ENCODE results near the gene CGRRF1. TPM values are rescaled to one million over a fixed set of nuclear protein-coding genes. Genes with fewer than 3 reads are reported as not detected.

Gene CGRRF1
- total and polyA plus RNA-seq, 4 experiments from 2014 or later = 21.8 to 60.7 (median 24.8) TPM

- peaks cover 2 to 3% of the 10 kb centered on the region in 2 donors for H3K9me3 ChIP-seq (ENCODE audit: control insufficient read depth in 1 of 2, low read length in 2 of 2)
- Mint-ChIP-seq H3K4me3 (peak overlapping the region in 1 of 8 donors; percentile 20), H3K9me3 (peaks cover 0 to 25% (median 15%) of the 10 kb centered on the region in 8 donors), H3K4me1 (peaks cover 3 to 19% (median 5%) of the 10 kb centered on the region in 4 donors), H3K27me3 (peaks cover 0 to 1% of the 10 kb centered on the region in 2 donors), H3K36me3 (peaks cover 10 to 18% of the 10 kb centered on the region in 2 donors), H3K27ac (peak overlapping the region in 1 of 7 donors; percentile 7)
- H3K4me1 ChIP-seq (ENCODE audit: insufficient read depth, low read length) = peaks cover 6% of the 10 kb centered on the region
- no peak overlapping the region for H3K27ac ChIP-seq (ENCODE audit: low read depth, low read length)
- H3K27me3 ChIP-seq (ENCODE audit: insufficient read depth, low read length) = no peaks in the 10 kb centered on the region
- DNase-seq = no peak
- ChIA-PET POLR2A (ENCODE audit: partially characterized antibody) (no interaction called here), CTCF (ENCODE audit: partially characterized antibody) (interaction anchor here (8.5 kb wide), 1 partner anchor 205 kb away, joined by 245 read pairs; no protein-coding TSS in a partner anchor)
- H3K4me3 ChIP-seq (ENCODE audit: low read length in 2 of 2) = no peak overlapping the region
- no peaks in the 10 kb centered on the region for H3K36me3 ChIP-seq (ENCODE audit: insufficient read depth, low read length)
- intact Hi-C loops (cut with micrococcal nuclease) = no loop called here
Measured at GRCh38 chr14:54570047-54570446, 60.3 kb downstream of the CGRRF1 start.

GRCh38 chr14:54570631-54571415, 61.1 kb downstream of the CGRRF1 start:
- CTCF ChIA-PET (ENCODE audit: partially characterized antibody) = no interaction called here
- Mint-ChIP-seq H3K27ac (no peak overlapping the region), H3K4me1 (peaks cover 3 to 16% (median 5%) of the 10 kb centered on the region in 4 donors), H3K4me3 (peak overlapping the region in 1 of 8 donors; percentile 20), H3K9me3 (peaks cover 0 to 25% (median 15%) of the 10 kb centered on the region in 8 donors), H3K36me3 (peaks cover 8 to 18% of the 10 kb centered on the region in 2 donors), H3K27me3 (peaks cover 0 to 1% of the 10 kb centered on the region in 2 donors)
- no peak for DNase-seq
- no peak overlapping the region for H3K27ac ChIP-seq (ENCODE audit: low read depth, low read length)
- H3K4me1 ChIP-seq (ENCODE audit: insufficient read depth, low read length) = peaks cover 5% of the 10 kb centered on the region
- POLR2A ChIA-PET (ENCODE audit: partially characterized antibody) = no interaction called here
- peaks cover 2 to 3% of the 10 kb centered on the region in 2 donors for H3K9me3 ChIP-seq (ENCODE audit: control insufficient read depth in 1 of 2, low read length in 2 of 2)
- H3K36me3 ChIP-seq (ENCODE audit: insufficient read depth, low read length) = no peaks in the 10 kb centered on the region
- H3K4me3 ChIP-seq (ENCODE audit: low read length in 2 of 2) = no peak overlapping the region
- intact Hi-C loops (cut with micrococcal nuclease) = no loop called here
- H3K27me3 ChIP-seq (ENCODE audit: insufficient read depth, low read length) = no peaks in the 10 kb centered on the region

GRCh38 chr14:54572316-54572715, 62.6 kb downstream of the CGRRF1 start:
- Histone ChIP-seq H3K4me3 (ENCODE audit: low read length in 2 of 2) (no peak overlapping the region), H3K27ac (ENCODE audit: low read depth, low read length) (no peak overlapping the region), H3K36me3 (ENCODE audit: insufficient read depth, low read length) (no peaks in the 10 kb centered on the region), H3K27me3 (ENCODE audit: insufficient read depth, low read length) (no peaks in the 10 kb centered on the region), H3K4me1 (ENCODE audit: insufficient read depth, low read length) (peaks cover 5% of the 10 kb centered on the region), H3K9me3 (ENCODE audit: control insufficient read depth in 1 of 2, low read length in 2 of 2) (peaks cover 2 to 3% of the 10 kb centered on the region in 2 donors)
- Mint-ChIP-seq H3K36me3 (peaks cover 5 to 18% of the 10 kb centered on the region in 2 donors), H3K27me3 (peaks cover 1 to 4% of the 10 kb centered on the region in 2 donors), H3K4me1 (peaks cover 2 to 12% (median 5%) of the 10 kb centered on the region in 4 donors), H3K27ac (no peak overlapping the region), H3K9me3 (peaks cover 0 to 25% (median 15%) of the 10 kb centered on the region in 8 donors), H3K4me3 (no peak overlapping the region)
- intact Hi-C loops (cut with micrococcal nuclease) = no loop called here
- ChIA-PET CTCF (ENCODE audit: partially characterized antibody) (interaction anchor here (0.9 kb wide), 1 partner anchor 203 kb away, joined by 3 read pairs; no protein-coding TSS in a partner anchor), POLR2A (ENCODE audit: partially characterized antibody) (no interaction called here)
- DNase-seq = peak in 2 of 5 donors; percentile 2 to 9

GRCh38 chr14:54574528-54574927, 64.8 kb downstream of the CGRRF1 start:
- POLR2A ChIA-PET (ENCODE audit: partially characterized antibody) = no interaction called here
- H3K4me1 Mint-ChIP-seq = no peaks in the 10 kb centered on the region

GRCh38 chr14:54577494-54577893, 67.8 kb downstream of the CGRRF1 start:
- no peak overlapping the region for H3K27ac Mint-ChIP-seq
- intact Hi-C loops (cut with micrococcal nuclease) = no loop called here
- peaks cover 0 to 10% of the 10 kb centered on the region in 2 donors for H3K36me3 Mint-ChIP-seq
- no peak overlapping the region for H3K27ac ChIP-seq (ENCODE audit: low read depth, low read length)
- no peaks in the 10 kb centered on the region for H3K27me3 ChIP-seq (ENCODE audit: insufficient read depth, low read length)
- H3K4me1 Mint-ChIP-seq = no peaks in the 10 kb centered on the region
- no peak overlapping the region for H3K4me3 ChIP-seq (ENCODE audit: low read length in 2 of 2)
- peaks cover 0 to 6% of the 10 kb centered on the region in 2 donors for H3K27me3 Mint-ChIP-seq
- CTCF ChIA-PET (ENCODE audit: partially characterized antibody) = interaction anchor here (2.0 kb wide), 1 partner anchor 13 kb away, joined by 7 read pairs; no protein-coding TSS in a partner anchor
- peaks cover 0 to 16% (median 9%) of the 10 kb centered on the region in 8 donors for H3K9me3 Mint-ChIP-seq
- no peaks in the 10 kb centered on the region for H3K36me3 ChIP-seq (ENCODE audit: insufficient read depth, low read length)
- H3K4me3 Mint-ChIP-seq = no peak overlapping the region
- H3K9me3 ChIP-seq (ENCODE audit: control insufficient read depth in 1 of 2, low read length in 2 of 2) = peaks cover 0 to under 1% of the 10 kb centered on the region in 2 donors
- DNase-seq = no peak
- POLR2A ChIA-PET (ENCODE audit: partially characterized antibody) = no interaction called here
- H3K4me1 ChIP-seq (ENCODE audit: insufficient read depth, low read length) = no peaks in the 10 kb centered on the region

More at GRCh38 chr14:54574528-54574927, 64.8 kb downstream of the CGRRF1 start:
- H3K4me3 ChIP-seq (ENCODE audit: low read length in 2 of 2) = no peak overlapping the region
- peaks cover 0 to 25% (median 15%) of the 10 kb centered on the region in 8 donors for H3K9me3 Mint-ChIP-seq
- H3K27me3 ChIP-seq (ENCODE audit: insufficient read depth, low read length) = no peaks in the 10 kb centered on the region
- H3K9me3 ChIP-seq (ENCODE audit: control insufficient read depth in 1 of 2, low read length in 2 of 2) = peaks cover 2 to 3% of the 10 kb centered on the region in 2 donors
- no peak overlapping the region for H3K27ac ChIP-seq (ENCODE audit: low read depth, low read length)
- no peak for DNase-seq
- no peaks in the 10 kb centered on the region for H3K4me1 ChIP-seq (ENCODE audit: insufficient read depth, low read length)
- CTCF ChIA-PET (ENCODE audit: partially characterized antibody) = interaction anchor here (1.1 to 1.6 kb wide), 3 partner anchors 10 to 203 kb away, joined by 3 to 5 read pairs (median 3); no protein-coding TSS in a partner anchor
- H3K36me3 ChIP-seq (ENCODE audit: insufficient read depth, low read length) = no peaks in the 10 kb centered on the region
- no peak overlapping the region for H3K27ac Mint-ChIP-seq
- no peak overlapping the region for H3K4me3 Mint-ChIP-seq
- intact Hi-C loops (cut with micrococcal nuclease) = no loop called here
- H3K27me3 Mint-ChIP-seq = peaks cover 1 to 6% of the 10 kb centered on the region in 2 donors
- H3K36me3 Mint-ChIP-seq = peaks cover 2 to 18% of the 10 kb centered on the region in 2 donors

- POLR2A ChIA-PET (ENCODE audit: partially characterized antibody) = no interaction called here
- intact Hi-C loops (cut with micrococcal nuclease) = no loop called here
- Histone ChIP-seq H3K36me3 (ENCODE audit: insufficient read depth, low read length) (no peaks in the 10 kb centered on the region), H3K27ac (ENCODE audit: low read depth, low read length) (no peak overlapping the region), H3K27me3 (ENCODE audit: insufficient read depth, low read length) (no peaks in the 10 kb centered on the region), H3K4me3 (ENCODE audit: low read length in 2 of 2) (no peak overlapping the region), H3K9me3 (ENCODE audit: control insufficient read depth in 1 of 2, low read length in 2 of 2) (no peaks in the 10 kb centered on the region), H3K4me1 (ENCODE audit: insufficient read depth, low read length) (no peaks in the 10 kb centered on the region)
- Mint-ChIP-seq H3K27ac (no peak overlapping the region), H3K4me1 (no peaks in the 10 kb centered on the region), H3K9me3 (peaks cover 0 to 11% (median 6%) of the 10 kb centered on the region in 8 donors), H3K27me3 (peaks cover 0 to 6% of the 10 kb centered on the region in 2 donors), H3K36me3 (peaks cover 0 to 7% of the 10 kb centered on the region in 2 donors), H3K4me3 (no peak overlapping the region)
- no peak for DNase-seq
- CTCF ChIA-PET (ENCODE audit: partially characterized antibody) = interaction anchor here (2.0 kb wide), 1 partner anchor 14 kb away, joined by 7 read pairs; no protein-coding TSS in a partner anchor
Measured at GRCh38 chr14:54577977-54578376, 68.3 kb downstream of the CGRRF1 start.

- CTCF ChIA-PET (ENCODE audit: partially characterized antibody) = no interaction called here
Measured at GRCh38 chr14:54579621-54580020, 69.9 kb downstream of the CGRRF1 start.

More at GRCh38 chr14:54579621-54580020, 69.9 kb downstream of the CGRRF1 start:
- H3K9me3 ChIP-seq (ENCODE audit: control insufficient read depth in 1 of 2, low read length in 2 of 2) = no peaks in the 10 kb centered on the region
- POLR2A ChIA-PET (ENCODE audit: partially characterized antibody) = no interaction called here
- Mint-ChIP-seq H3K4me1 (no peaks in the 10 kb centered on the region), H3K27me3 (peaks cover 0 to 6% of the 10 kb centered on the region in 2 donors), H3K36me3 (no peaks in the 10 kb centered on the region), H3K9me3 (no peaks in the 10 kb centered on the region), H3K4me3 (no peak overlapping the region), H3K27ac (peak overlapping the region in 1 of 7 donors; percentile 10)
- H3K27ac ChIP-seq (ENCODE audit: low read depth, low read length) = no peak overlapping the region
- no peaks in the 10 kb centered on the region for H3K27me3 ChIP-seq (ENCODE audit: insufficient read depth, low read length)
- H3K4me3 ChIP-seq (ENCODE audit: low read length in 2 of 2) = no peak overlapping the region
- H3K36me3 ChIP-seq (ENCODE audit: insufficient read depth, low read length) = no peaks in the 10 kb centered on the region
- intact Hi-C loops (cut with micrococcal nuclease) = no loop called here
- no peak for DNase-seq
- H3K4me1 ChIP-seq (ENCODE audit: insufficient read depth, low read length) = no peaks in the 10 kb centered on the region
